ENCODE measurements around the gene MYO1D. TPM values are rescaled to one million over a fixed set of nuclear protein-coding genes. Genes with fewer than 3 reads are reported as not detected.

The MYO1D gene
- total RNA-seq, 2 experiments from 2014 or later, result 0.09 to 0.89 TPM

DNA sequence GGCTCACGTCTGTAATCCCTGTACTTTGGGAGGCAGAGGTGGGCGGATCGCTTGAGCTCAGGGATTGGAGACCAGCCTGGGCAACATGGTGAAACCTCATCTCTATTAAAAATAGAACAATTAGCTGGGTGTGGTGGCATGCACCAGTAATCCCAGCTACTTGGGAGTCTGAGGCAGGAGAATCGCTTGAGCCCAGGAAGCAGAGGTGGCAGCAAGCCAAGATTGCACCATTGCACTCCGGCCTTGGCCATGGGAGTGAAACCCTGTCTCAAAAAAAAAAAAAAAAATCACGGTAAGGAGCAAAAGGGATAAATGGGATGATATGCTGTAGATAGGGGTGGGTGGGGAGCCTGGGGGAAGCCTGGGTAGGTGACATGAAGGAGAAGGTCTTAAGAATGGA is 30.7 kb upstream of the MYO1D start:
- Histone ChIP-seq H3K4me1 (ENCODE audit: insufficient read depth, low read length, poor library complexity, severe bottlenecking) (no peaks in the 10 kb centered on the region), H3K36me3 (ENCODE audit: insufficient read depth, low read length) (no peaks in the 10 kb centered on the region), H2AFZ (ENCODE audit: low read length) (no peak overlapping the region), H4K20me1 (ENCODE audit: insufficient read depth, low read length) (no peaks in the 10 kb centered on the region), H3K4me2 (ENCODE audit: low read length) (no peak overlapping the region), H3K79me2 (ENCODE audit: insufficient read depth, low read depth, low read length) (no peaks in the 10 kb centered on the region), H3K4me3 (ENCODE audit: low read depth, low read length, poor library complexity, severe bottlenecking) (no peak overlapping the region), H3K9me2 (ENCODE audit: insufficient read depth, low read length) (no peaks in the 10 kb centered on the region), H3K9me3 (ENCODE audit: low read length) (no peaks in the 10 kb centered on the region), H3K27ac (ENCODE audit: low read depth, low read length, poor library complexity, severe bottlenecking) (no peak overlapping the region)
- ChIA-PET POLR2A (no interaction called here), CTCF (ENCODE audit: unreplicated experiment) (no interaction called here)
- intact Hi-C loops (cut with micrococcal nuclease; ENCODE audit: unreplicated experiment), result no loop called here
- no peak for DNase-seq (ENCODE audit: low spot score)
- BruUV-seq (replicated peaks), result no TSS peak
- TF ChIP-seq, protein P1, sequence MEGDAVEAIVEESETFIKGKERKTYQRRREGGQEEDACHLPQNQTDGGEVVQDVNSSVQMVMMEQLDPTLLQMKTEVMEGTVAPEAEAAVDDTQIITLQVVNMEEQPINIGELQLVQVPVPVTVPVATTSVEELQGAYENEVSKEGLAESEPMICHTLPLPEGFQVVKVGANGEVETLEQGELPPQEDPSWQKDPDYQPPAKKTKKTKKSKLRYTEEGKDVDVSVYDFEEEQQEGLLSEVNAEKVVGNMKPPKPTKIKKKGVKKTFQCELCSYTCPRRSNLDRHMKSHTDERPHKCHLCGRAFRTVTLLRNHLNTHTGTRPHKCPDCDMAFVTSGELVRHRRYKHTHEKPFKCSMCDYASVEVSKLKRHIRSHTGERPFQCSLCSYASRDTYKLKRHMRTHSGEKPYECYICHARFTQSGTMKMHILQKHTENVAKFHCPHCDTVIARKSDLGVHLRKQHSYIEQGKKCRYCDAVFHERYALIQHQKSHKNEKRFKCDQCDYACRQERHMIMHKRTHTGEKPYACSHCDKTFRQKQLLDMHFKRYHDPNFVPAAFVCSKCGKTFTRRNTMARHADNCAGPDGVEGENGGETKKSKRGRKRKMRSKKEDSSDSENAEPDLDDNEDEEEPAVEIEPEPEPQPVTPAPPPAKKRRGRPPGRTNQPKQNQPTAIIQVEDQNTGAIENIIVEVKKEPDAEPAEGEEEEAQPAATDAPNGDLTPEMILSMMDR (conservative IDR thresholded peaks at IDR 0.05; ENCODE audit: low read length), result no peak
- TF ChIP-seq EZH2phosphoT487 (IDR thresholded peaks at IDR 0.05; ENCODE audit: borderline replicate concordance, low read depth, low read length), result no peak

DNA sequence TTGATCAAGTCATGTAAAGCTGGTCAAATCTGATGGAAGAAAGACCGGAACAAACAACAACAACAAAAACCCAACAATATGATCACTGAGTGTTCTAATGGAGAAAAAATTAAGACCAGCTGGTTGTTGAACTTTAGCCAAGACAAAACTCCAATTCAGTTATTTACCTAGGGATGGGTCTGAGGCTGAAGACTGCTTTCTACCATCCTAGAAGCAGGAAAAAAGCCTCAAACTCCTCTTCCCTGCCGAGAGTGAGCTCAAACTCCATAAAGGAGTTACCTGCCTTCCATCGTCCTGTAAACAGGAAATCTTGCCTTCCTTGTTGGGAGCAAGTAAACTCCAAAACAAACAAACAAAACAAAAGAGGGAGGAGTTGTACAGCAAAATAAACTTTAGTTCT is 28.0 kb upstream of the MYO1D start:
- Histone ChIP-seq H3K4me2 (ENCODE audit: low read length) (no peak overlapping the region), H3K9me2 (ENCODE audit: insufficient read depth, low read length) (no peaks in the 10 kb centered on the region), H3K9me3 (ENCODE audit: low read length) (no peaks in the 10 kb centered on the region), H3K79me2 (ENCODE audit: insufficient read depth, low read depth, low read length) (no peaks in the 10 kb centered on the region), H3K36me3 (ENCODE audit: insufficient read depth, low read length) (no peaks in the 10 kb centered on the region), H3K4me1 (ENCODE audit: insufficient read depth, low read length, poor library complexity, severe bottlenecking) (no peaks in the 10 kb centered on the region), H2AFZ (ENCODE audit: low read length) (no peak overlapping the region), H4K20me1 (ENCODE audit: insufficient read depth, low read length) (no peaks in the 10 kb centered on the region), H3K27ac (ENCODE audit: low read depth, low read length, poor library complexity, severe bottlenecking) (no peak overlapping the region), H3K4me3 (ENCODE audit: low read depth, low read length, poor library complexity, severe bottlenecking) (no peak overlapping the region)
- intact Hi-C loops (cut with micrococcal nuclease; ENCODE audit: unreplicated experiment), result no loop called here
- POLR2A ChIA-PET, result no interaction called here
- TF ChIP-seq EZH2phosphoT487 (IDR thresholded peaks at IDR 0.05; ENCODE audit: borderline replicate concordance, low read depth, low read length), result no peak
- TF ChIP-seq, protein P1 (conservative IDR thresholded peaks at IDR 0.05; ENCODE audit: low read length), result no peak
- CTCF ChIA-PET (ENCODE audit: unreplicated experiment), result no interaction called here
- BruUV-seq (replicated peaks), result no TSS peak
- no peak for DNase-seq (ENCODE audit: low spot score)

DNA sequence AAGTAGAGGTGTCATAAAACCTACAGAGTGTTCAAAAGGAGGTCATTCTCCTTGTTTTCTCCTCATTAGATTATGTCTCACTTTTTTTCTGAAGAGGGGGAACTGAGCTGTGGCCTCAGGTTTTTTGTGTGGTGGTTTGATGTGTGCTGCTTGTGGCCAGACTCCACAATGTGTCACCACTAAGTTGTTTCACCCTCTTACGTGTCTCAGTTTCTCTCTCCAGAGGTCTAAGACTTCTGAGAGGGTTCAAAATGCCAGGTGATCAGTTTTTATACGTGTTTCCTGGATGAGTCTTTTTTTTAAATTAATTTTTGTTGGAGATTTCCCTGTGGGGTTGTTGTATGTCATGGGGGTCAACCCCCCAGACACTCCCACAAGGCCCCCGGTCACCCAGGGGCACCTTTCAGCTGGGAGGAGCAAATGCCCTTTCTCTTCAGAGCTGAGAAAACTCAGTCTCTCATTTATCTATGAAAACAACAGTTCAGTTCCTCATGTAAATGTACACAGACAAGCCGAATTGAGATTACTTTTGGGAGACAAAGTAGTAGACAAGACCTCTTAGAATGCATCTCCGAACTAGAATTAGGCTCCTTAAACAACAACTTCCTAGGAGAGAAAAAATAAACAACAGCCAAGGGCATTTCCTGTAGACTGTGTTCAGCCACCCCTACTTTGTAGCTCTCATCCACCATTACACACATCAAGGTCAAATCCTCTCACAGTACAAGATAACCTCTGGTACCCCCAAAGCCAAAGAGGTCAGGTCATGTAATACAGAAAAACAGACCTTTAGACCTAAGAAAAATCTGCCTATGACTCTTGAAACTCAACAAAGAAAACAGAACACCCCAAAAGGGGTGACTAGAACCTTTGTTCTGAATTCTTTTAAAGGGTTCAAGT is 27.1 kb upstream of the MYO1D start:
- POLR2A ChIA-PET, result no interaction called here
- no peaks in the 10 kb centered on the region for H3K4me1 ChIP-seq (ENCODE audit: insufficient read depth, low read length, poor library complexity, severe bottlenecking)
- no TSS peak for BruUV-seq (replicated peaks)
- no peaks in the 10 kb centered on the region for H3K9me3 ChIP-seq (ENCODE audit: low read length)
- DNase-seq (ENCODE audit: low spot score), result no peak
- no peak overlapping the region for H3K27ac ChIP-seq (ENCODE audit: low read depth, low read length, poor library complexity, severe bottlenecking)
- TF ChIP-seq EZH2phosphoT487 (IDR thresholded peaks at IDR 0.05; ENCODE audit: borderline replicate concordance, low read depth, low read length), result no peak
- TF ChIP-seq, protein P1 (conservative IDR thresholded peaks at IDR 0.05; ENCODE audit: low read length), result no peak
- no peak overlapping the region for H3K4me3 ChIP-seq (ENCODE audit: low read depth, low read length, poor library complexity, severe bottlenecking)
- H3K36me3 ChIP-seq (ENCODE audit: insufficient read depth, low read length), result no peaks in the 10 kb centered on the region
- CTCF ChIA-PET (ENCODE audit: unreplicated experiment), result no interaction called here
- intact Hi-C loops (cut with micrococcal nuclease; ENCODE audit: unreplicated experiment), result no loop called here
- no peak overlapping the region for H3K4me2 ChIP-seq (ENCODE audit: low read length)
- H2AFZ ChIP-seq (ENCODE audit: low read length), result no peak overlapping the region
- no peaks in the 10 kb centered on the region for H3K79me2 ChIP-seq (ENCODE audit: insufficient read depth, low read depth, low read length)
- no peaks in the 10 kb centered on the region for H3K9me2 ChIP-seq (ENCODE audit: insufficient read depth, low read length)
- no peaks in the 10 kb centered on the region for H4K20me1 ChIP-seq (ENCODE audit: insufficient read depth, low read length)
